T-helper 2 cell (primary cell): ENCODE data around the gene VWA3A.

ENCODE experiments used
- DNase-seq, 5 experiments: peaks; one replicate each; pipeline versions ENCODE4 v3.0.0 to v3.0.0-alpha.2; 2012 to 2022

The VWA3A gene

DNA sequence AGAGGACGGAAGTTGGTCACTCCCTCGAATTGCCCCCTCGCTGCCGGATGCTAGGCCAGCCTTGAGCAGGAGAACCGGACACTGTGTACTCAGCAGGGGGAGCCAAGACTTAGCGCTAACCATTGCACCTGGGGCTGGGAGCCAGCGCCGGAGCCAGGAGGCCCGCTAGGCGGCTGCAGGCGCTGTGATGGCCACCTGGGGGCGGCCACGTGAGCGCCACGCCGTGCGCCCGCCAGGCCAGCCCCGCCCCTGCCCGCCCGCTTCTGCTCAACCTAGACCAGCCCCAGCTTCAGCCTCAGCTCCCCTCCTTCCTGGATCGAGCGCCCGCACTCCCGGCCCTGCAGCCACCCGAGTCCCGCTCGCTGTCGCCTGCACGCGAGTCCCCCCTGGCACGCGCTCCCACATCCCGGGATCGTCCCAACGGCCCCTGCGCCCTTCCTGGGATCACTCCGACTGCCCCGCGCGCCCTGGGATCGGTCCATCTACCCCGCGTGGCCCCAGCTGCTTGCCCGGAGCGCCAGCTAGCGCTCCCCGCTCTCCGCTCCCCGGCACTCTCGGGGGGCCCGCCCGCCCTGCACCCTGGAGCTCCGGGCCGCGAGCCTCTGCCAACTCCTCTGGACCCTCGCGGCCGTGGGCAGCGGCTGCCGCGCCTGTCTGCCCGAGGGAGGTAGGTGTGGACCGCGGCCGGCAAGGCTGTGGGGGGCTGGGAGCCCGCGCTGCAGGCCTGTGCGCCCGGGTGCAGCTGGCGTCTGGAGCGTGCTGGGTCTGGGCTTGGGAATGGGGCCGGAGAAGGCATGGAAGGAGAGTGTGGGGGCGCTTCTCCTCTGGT is 113.9 kb downstream of the VWA3A start, which contains the start of gene EEF2K:
Gene EEF2K (plus strand): TSS at position 266 of the 829 bp plus-strand sequence. CDS start 19,452 bp downstream, outside the sequence.
- peak; percentile 60 to 91 (median 72) for DNase-seq
